ENCODE measurements around the gene TFPI.
"Not testable (repeated sequence)": the region's sequence is repeated elsewhere in the genome, so short reads cannot be mapped to it uniquely, and the experiment has no call there.

The TFPI gene

DNA sequence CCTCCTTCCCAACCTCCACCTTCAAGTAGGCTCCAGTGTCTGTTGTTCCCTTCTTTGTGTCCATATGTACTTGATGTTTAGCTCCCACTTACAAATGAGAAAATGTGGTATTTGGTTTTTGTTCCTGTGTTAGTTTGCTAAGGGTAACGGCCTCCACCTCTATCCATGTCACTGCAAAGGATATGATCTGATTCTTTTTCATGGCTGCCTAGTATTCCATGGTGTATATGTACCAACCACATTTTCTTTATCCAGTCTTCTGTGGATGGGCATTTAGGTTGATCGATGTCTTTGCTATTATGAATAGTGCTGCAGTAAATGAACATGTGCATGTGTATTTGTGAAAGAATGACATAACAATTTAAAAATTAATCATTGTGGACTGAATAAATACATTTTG is 19.5 kb upstream of the TFPI start:
- DNase-seq (ENCODE audit: extremely low read depth, low read depth) = no peak
- no peak overlapping the region for H3K4me3 ChIP-seq (replicated peaks; ENCODE audit: low read depth, low read length)
- TF ChIP-seq, protein P1, sequence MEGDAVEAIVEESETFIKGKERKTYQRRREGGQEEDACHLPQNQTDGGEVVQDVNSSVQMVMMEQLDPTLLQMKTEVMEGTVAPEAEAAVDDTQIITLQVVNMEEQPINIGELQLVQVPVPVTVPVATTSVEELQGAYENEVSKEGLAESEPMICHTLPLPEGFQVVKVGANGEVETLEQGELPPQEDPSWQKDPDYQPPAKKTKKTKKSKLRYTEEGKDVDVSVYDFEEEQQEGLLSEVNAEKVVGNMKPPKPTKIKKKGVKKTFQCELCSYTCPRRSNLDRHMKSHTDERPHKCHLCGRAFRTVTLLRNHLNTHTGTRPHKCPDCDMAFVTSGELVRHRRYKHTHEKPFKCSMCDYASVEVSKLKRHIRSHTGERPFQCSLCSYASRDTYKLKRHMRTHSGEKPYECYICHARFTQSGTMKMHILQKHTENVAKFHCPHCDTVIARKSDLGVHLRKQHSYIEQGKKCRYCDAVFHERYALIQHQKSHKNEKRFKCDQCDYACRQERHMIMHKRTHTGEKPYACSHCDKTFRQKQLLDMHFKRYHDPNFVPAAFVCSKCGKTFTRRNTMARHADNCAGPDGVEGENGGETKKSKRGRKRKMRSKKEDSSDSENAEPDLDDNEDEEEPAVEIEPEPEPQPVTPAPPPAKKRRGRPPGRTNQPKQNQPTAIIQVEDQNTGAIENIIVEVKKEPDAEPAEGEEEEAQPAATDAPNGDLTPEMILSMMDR (IDR thresholded peaks at IDR 0.05; ENCODE audit: low read depth, low read length, missing control alignments) = no peak

DNA sequence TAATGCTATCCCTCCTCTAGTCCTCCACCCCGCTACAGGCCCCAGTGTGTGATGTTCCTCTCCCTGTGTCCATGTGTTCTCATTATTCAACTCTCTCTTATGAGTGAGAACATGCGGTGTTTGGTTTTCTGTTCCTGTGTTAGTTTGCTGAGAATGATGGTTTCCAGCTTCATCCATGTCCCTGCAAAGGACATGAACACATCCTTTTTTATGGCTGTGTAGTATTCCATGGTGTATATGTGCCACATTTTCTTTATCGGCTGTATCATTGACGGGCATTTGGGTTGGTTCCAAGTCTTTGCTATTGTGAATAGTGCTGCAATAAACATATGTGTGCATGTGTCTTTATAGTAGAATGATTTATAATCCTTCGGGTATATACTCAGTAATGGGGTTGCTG is 17.8 kb upstream of the TFPI start:
- not testable (repeated sequence) for H3K4me3 ChIP-seq (replicated peaks; ENCODE audit: low read depth, low read length); DNase-seq (ENCODE audit: extremely low read depth, low read depth)

DNA sequence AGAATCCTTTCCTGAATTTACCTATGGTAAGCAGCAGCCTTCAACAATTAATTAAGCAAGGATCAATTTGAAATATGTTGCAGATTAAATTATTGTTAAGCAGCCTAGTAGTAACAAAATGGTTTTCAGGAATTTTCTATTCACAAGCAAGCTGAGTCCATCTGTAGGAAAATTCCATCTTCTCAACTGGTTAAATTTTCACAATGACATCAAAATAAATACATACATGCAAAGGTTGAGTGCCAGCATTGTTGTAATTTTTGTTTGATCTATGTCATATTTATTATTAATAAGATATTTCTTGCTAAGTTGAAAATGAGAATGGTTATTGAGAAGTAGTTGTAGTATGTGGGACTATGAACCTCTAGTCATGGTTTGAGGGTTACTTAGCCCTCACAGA is 15.3 kb upstream of the TFPI start:
- no peak overlapping the region for H3K4me3 ChIP-seq (replicated peaks; ENCODE audit: low read depth, low read length)
- no peak for DNase-seq (ENCODE audit: extremely low read depth, low read depth)
- TF ChIP-seq, protein P1 (IDR thresholded peaks at IDR 0.05; ENCODE audit: low read depth, low read length, missing control alignments) = no peak

DNA sequence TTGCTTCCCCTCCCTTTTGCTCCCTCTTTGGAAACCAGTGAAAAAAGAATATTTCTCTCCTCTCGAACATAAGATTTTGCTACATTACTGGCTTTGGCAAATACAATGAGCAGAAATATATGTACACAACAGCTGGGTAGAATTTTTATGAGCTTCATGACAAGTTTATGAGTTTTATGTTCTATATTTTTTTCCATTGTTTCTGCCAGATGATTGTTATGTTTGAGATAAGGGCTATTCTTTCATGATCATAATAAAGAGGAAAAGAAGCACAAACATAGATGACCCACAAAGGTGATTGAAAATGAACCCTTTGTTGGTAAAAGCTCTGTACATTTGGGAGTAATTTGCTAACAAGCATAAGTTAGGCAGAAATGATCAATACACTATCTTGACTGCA is 14.8 kb upstream of the TFPI start:
- DNase-seq (ENCODE audit: extremely low read depth, low read depth) = no peak
- no peak overlapping the region for H3K4me3 ChIP-seq (replicated peaks; ENCODE audit: low read depth, low read length)
- TF ChIP-seq, protein P1 (IDR thresholded peaks at IDR 0.05; ENCODE audit: low read depth, low read length, missing control alignments) = no peak

DNA sequence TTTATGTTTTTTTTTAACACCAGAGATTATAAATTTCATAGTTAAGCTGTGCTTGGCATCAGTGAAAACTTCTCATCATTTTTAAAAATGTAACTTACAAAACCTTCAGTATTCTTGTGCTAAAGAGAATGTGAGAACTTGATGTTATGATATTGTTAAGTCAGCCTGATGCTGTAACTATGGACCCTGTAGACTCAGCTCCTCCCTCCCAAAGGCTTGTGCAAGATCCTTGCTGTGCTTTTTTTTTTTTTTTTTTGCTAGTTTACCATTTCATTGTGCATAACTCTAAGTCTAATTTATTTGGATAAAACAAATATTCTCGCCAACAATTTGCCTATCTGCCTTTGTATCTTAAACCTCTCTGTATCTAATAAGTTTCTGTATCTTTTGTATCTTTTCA is 12.9 kb upstream of the TFPI start:
- no peak overlapping the region for H3K4me3 ChIP-seq (replicated peaks; ENCODE audit: low read depth, low read length)
- DNase-seq (ENCODE audit: extremely low read depth, low read depth) = no peak
- TF ChIP-seq, protein P1 (IDR thresholded peaks at IDR 0.05; ENCODE audit: low read depth, low read length, missing control alignments) = no peak

DNA sequence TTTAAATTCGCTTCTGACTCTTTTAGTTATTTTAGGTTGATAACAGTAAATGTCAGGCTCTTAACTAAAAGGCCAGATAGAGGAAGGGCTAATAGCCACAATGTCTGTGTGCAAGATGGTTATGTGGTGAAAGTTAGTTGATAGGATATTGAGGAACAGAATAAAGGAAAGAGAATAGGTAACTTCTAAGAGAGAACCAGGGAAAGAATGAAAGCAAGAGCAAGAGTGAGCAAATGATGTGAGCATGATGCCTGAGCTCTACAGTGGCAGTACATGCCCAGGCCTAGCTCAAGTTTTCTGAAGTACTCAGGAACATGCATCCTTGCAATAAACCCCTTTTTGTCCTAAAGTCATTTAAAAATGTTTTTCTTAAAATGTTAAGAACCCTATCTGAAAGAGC is 12.5 kb upstream of the TFPI start:
- TF ChIP-seq, protein P1 (IDR thresholded peaks at IDR 0.05; ENCODE audit: low read depth, low read length, missing control alignments) = no peak
- H3K4me3 ChIP-seq (replicated peaks; ENCODE audit: low read depth, low read length) = no peak overlapping the region
- DNase-seq (ENCODE audit: extremely low read depth, low read depth) = no peak

DNA sequence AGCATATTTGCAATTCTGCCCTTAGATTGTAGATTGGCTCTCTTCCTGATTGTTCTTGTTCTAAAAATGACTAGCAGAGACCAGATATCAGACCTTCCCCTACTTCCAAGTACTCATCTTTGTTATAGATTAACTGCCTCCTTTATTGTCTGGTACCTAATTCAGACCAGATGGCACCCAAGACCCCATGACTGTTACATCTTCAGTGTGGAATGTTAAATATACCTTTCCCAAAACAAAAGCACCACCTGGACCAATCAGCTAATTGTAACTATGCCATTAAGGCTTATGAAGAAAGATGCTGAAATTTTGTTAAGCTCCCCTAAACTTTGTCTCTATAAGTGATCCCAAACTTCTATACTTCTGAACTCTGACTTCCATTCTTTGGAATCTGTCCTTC is 12.0 kb upstream of the TFPI start:
- no peak for DNase-seq (ENCODE audit: extremely low read depth, low read depth)
- TF ChIP-seq, protein P1 (IDR thresholded peaks at IDR 0.05; ENCODE audit: low read depth, low read length, missing control alignments) = no peak
- no peak overlapping the region for H3K4me3 ChIP-seq (replicated peaks; ENCODE audit: low read depth, low read length)

DNA sequence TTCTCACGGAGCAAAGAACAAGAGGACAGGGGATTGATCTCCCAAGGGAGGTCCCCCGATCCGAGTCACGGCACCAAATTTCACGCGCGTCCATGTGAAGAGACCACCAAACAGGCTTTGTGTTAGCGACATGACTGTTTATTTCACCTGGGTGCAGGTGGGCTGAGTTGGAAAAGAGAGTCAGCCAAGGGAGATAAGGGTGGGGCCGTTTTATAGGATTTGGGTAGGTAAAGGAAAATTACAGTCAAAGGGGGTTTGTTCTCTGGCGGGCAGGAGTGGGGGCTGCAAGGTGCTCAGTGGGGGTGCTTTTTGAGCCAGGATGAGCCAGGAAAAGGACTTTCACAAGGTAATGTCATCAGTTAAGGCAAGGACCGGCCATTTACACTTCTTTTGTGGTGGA is 11.4 kb upstream of the TFPI start:
- DNase-seq (ENCODE audit: extremely low read depth, low read depth); H3K4me3 ChIP-seq (replicated peaks; ENCODE audit: low read depth, low read length): not testable (repeated sequence)

DNA sequence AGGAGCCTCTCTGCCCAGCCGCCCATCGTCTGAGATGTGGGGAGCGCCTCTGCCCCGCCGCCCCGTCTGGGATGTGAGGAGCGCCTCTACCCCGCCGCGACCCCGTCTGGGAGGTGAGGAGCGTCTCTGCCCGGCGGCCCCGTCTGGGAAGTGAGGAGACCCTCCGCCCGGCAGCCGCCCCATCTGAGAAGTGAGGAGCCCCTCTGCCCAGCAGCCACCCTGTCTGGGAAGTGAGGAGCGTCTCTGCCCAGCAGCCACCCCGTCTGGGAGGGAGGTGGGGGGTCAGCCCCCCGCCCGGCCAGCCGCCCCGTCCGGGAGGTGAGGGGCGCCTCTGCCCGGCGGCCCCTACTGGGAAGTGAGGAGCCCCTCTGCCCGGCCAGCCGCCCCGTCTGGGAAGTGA is 2.3 kb upstream of the TFPI start:
- H3K4me3 ChIP-seq (replicated peaks; ENCODE audit: low read depth, low read length); DNase-seq (ENCODE audit: extremely low read depth, low read depth): not testable (repeated sequence)

Measured in HFF-Myc (cell line).